ENCODE measurements around the gene THBS1.

The THBS1 gene

DNA sequence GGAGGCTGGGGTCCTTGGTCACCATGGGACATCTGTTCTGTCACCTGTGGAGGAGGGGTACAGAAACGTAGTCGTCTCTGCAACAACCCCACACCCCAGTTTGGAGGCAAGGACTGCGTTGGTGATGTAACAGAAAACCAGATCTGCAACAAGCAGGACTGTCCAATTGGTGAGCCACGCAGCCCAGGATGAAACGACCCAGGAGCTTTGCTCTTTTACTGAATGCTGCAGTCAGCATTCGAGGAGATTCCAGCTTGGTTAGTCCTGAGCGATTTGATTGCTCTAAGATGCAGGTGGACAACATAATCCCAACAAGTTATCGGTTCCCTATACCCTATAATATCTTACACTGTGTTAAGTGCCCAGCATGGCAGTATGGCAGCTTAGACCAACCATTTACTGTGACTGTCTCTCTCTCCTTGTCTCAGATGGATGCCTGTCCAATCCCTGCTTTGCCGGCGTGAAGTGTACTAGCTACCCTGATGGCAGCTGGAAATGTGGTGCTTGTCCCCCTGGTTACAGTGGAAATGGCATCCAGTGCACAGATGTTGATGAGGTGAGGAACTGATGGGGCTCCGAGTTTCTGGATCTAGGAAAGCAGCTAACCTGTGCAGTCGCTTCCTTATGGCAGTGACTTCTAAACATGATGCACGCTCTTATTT, 7.8 kb downstream of the THBS1 start:
- DNase-seq (ENCODE audit: low read depth, low spot score) = peak; percentile 47

DNA sequence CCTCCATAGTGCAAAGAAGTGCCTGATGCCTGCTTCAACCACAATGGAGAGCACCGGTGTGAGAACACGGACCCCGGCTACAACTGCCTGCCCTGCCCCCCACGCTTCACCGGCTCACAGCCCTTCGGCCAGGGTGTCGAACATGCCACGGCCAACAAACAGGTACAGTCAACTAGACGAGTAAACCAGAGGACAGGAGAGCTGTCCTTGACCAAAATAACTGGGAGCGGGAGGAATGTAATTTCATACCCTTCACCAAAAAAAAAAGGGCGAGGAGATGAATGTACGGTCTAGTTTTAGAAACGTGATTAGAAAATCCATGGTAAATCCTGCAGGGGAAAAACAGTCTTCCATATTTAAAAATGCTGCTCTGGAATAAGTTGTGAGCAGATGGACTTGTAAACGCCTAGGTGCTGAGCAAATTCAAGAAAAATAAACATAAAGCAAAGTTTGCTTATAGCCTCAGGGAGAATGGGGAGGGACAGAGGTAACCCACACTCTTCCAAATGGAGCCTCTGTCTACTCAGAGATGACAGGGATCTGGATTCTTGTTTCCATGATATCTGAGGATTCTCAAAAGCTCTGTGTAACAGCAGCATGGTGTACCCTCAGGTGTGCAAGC, 8.4 kb downstream of the THBS1 start:
- no peak for DNase-seq (ENCODE audit: low read depth, low spot score)

DNA sequence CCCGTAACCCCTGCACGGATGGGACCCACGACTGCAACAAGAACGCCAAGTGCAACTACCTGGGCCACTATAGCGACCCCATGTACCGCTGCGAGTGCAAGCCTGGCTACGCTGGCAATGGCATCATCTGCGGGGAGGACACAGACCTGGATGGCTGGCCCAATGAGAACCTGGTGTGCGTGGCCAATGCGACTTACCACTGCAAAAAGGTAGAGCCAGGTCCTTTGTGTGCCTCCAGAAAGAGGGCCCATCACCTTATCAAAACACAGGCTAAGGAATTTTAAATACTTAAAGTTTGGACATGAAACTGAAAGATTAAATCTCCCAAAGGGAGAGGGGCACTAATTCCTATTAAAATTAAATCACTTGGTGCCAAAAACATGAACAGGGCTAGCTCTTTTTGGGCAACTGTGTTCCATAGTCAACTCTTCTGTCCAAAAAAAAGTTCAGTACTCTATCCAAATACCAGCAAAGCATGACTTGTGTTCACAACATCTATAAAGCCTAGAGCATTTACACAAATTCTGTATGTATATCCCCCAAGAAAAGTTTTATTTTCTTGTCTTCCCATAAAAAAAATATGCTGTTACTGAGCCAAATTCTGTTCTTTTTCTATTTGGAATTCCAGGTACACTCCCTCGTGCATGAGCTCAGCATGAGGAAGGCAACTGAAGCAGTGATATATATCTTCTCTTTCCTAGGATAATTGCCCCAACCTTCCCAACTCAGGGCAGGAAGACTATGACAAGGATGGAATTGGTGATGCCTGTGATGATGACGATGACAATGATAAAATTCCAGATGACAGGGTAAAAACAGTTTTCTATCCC, 9.2 kb downstream of the THBS1 start:
- peak; percentile 37 for DNase-seq (ENCODE audit: low read depth, low spot score)

DNA sequence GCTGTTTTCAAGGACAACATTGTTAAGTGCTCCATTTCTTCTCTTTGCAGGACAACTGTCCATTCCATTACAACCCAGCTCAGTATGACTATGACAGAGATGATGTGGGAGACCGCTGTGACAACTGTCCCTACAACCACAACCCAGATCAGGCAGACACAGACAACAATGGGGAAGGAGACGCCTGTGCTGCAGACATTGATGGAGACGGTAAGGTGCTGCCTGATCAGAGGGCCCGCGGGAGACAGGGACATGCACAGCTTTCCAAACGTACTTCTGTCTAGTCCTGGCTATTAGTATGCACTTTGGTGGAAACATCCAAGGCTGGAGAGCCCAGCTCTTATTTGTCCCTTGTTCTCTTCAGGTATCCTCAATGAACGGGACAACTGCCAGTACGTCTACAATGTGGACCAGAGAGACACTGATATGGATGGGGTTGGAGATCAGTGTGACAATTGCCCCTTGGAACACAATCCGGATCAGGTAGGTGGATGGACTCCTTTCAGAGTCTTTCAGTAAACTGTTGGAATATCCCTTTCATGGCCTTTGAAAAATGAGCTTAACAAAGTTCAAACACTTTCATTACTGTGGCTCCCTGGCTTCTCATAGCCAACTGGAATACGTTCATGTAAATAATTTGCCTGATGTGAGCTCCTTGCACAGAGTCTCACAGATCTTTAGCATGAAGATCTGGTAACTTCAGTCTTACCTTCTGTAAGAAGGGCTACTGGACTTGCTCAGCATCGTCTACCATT, 10.4 kb downstream of the THBS1 start:
- DNase-seq (ENCODE audit: low read depth, low spot score) = peak; percentile 32

DNA sequence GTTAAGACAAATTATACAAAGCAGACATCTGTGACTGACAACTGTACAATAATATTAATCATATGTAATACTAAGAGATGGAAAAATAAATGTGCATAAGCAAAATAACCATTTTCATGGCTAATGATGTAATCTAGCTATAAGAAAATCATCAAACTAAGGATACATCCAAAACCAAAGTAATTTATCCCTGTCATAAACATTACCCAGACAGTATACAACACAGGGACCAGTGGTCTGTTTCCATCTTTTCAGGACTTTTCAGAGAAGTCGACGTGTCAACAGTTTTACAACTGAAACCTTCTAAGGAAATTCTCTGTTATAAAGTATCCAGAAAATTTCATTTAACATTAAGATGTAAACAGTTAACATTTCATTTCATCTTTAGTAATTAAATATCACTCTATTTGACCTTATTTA, 11.0 kb downstream of the THBS1 start:
- DNase-seq (ENCODE audit: low read depth, low spot score) = peak; percentile 23

DNA sequence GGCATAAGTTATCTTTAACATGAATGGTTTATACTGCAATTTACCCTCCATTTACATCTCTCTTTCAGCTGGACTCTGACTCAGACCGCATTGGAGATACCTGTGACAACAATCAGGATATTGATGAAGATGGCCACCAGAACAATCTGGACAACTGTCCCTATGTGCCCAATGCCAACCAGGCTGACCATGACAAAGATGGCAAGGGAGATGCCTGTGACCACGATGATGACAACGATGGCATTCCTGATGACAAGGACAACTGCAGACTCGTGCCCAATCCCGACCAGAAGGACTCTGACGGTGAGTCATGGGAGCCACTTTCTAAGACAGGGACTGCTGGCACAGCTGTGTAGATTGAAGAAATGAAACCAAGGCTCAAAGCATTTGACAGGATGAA, 11.6 kb downstream of the THBS1 start:
- peak; percentile 50 for DNase-seq (ENCODE audit: low read depth, low spot score)

DNA sequence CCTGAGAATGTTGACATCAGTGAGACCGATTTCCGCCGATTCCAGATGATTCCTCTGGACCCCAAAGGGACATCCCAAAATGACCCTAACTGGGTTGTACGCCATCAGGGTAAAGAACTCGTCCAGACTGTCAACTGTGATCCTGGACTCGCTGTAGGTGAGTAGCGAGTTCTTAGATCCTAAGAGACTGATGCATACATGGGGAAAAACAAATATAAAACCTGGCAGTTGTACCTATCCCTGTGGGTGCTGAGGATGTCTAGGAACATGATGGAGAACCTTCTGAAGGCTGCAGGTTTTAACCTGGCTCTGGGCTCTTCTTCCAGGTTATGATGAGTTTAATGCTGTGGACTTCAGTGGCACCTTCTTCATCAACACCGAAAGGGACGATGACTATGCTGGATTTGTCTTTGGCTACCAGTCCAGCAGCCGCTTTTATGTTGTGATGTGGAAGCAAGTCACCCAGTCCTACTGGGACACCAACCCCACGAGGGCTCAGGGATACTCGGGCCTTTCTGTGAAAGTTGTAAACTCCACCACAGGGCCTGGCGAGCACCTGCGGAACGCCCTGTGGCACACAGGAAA, 12.3 kb downstream of the THBS1 start:
- DNase-seq (ENCODE audit: low read depth, low spot score) = peak; percentile 38

DNA sequence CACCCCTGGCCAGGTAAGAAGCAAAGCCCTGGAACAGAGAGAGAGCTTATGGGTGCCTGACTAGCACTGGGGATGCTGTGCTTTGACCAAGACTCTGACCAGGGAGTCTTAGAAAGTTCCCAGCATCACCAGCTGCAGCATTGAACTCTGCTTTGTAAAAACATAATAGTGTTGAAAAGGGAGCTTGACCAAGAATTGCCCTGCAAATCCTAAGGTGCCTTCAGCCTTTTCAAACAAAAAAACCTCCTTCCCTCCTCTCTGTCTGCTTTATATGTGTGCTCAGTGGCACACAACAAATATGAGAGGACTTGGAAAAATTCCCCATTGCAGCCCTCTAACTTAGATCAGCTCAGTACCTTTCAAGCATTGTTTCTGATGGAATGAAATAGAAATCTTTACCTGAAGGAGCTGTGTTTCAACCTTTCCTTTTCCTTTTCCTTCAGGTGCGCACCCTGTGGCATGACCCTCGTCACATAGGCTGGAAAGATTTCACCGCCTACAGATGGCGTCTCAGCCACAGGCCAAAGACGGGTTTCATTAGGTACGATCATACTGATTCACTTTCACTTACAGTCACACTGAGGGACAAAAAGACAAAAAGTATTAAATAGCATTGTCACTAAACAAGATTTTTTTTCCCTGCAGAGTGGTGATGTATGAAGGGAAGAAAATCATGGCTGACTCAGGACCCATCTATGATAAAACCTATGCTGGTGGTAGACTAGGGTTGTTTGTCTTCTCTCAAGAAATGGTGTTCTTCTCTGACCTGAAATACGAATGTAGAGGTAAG, 13.0 kb downstream of the THBS1 start:
- peak; percentile 22 for DNase-seq (ENCODE audit: low read depth, low spot score)

DNA sequence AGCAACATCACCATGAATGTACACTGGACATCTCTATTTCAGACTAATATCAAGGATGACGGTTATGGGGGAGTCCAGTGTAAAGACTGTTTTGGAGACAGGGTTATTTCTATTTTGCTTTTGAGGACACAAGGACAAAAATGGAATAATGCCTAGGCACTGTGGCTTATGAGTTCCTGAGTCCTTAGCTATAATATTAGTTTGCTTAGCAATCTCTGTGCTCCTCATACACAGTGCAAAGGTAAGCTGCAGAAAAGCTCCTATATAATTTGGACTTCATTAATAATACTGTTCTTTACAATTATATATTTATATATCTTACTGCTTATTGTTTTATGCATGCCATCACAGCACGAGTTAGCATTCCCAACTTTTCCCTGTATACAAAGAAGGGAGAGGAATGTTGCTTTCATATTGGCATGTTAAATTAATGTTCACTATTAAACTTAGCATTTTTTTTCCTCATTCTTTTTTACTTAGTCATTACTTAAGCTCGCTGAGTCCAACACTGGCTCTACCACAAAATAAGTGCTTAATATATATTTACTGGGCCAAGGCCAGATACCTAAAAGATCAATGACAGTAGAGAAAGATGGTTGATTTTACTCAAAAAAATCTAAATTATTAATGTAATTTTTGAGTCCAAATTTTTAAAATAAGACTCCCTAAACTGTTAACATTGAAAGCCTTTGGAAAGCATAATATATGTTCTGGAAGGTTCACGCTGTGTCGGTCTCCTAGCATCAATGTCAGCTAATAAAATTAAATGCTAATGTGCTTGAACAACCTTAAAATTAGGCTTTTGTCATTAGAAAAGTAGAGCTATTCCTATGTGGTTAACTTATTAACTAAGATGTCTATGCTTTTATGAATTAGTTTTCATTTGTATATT, 13.8 kb downstream of the THBS1 start:
- DNase-seq (ENCODE audit: low read depth, low spot score) = peak; percentile 26

DNA sequence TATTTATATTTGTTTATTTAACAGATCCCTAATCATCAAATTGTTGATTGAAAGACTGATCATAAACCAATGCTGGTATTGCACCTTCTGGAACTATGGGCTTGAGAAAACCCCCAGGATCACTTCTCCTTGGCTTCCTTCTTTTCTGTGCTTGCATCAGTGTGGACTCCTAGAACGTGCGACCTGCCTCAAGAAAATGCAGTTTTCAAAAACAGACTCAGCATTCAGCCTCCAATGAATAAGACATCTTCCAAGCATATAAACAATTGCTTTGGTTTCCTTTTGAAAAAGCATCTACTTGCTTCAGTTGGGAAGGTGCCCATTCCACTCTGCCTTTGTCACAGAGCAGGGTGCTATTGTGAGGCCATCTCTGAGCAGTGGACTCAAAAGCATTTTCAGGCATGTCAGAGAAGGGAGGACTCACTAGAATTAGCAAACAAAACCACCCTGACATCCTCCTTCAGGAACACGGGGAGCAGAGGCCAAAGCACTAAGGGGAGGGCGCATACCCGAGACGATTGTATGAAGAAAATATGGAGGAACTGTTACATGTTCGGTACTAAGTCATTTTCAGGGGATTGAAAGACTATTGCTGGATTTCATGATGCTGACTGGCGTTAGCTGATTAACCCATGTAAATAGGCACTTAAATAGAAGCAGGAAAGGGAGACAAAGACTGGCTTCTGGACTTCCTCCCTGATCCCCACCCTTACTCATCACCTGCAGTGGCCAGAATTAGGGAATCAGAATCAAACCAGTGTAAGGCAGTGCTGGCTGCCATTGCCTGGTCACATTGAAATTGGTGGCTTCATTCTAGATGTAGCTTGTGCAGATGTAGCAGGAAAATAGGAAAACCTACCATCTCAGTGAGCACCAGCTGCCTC, 14.7 kb downstream of the THBS1 start:
- DNase-seq (ENCODE audit: low read depth, low spot score) = peak; percentile 36

DNA sequence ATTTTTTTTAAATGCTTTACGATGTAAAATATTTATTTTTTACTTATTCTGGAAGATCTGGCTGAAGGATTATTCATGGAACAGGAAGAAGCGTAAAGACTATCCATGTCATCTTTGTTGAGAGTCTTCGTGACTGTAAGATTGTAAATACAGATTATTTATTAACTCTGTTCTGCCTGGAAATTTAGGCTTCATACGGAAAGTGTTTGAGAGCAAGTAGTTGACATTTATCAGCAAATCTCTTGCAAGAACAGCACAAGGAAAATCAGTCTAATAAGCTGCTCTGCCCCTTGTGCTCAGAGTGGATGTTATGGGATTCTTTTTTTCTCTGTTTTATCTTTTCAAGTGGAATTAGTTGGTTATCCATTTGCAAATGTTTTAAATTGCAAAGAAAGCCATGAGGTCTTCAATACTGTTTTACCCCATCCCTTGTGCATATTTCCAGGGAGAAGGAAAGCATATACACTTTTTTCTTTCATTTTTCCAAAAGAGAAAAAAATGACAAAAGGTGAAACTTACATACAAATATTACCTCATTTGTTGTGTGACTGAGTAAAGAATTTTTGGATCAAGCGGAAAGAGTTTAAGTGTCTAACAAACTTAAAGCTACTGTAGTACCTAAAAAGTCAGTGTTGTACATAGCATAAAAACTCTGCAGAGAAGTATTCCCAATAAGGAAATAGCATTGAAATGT, 15.6 kb downstream of the THBS1 start:
- DNase-seq (ENCODE audit: low read depth, low spot score) = peak; percentile 25

DNA sequence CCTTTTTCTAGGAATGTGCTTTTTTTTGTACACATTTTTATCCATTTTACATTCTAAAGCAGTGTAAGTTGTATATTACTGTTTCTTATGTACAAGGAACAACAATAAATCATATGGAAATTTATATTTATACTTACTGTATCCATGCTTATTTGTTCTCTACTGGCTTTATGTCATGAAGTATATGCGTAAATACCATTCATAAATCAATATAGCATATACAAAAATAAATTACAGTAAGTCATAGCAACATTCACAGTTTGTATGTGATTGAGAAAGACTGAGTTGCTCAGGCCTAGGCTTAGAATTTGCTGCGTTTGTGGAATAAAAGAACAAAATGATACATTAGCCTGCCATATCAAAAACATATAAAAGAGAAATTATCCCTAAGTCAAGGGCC, 16.5 kb downstream of the THBS1 start:
- DNase-seq (ENCODE audit: low read depth, low spot score) = no peak

DNA sequence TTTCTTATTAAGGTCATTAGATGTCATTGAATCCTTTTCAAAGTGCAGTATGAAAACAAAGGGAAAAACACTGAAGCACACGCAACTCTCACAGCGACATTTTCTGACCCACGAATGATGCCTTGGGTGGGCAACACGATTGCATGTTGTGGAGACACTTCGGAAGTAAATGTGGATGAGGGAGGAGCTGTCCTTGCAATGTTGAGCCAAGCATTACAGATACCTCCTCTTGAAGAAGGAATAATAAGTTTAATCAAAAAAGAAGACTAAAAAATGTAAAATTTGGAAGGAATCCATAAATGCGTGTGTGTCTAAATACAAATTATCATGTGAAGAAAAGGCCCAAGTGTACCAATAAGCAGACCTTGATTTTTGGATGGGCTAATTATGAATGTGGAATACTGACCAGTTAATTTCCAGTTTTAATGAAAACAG, 16.9 kb downstream of the THBS1 start:
- no peak for DNase-seq (ENCODE audit: low read depth, low spot score)

DNA sequence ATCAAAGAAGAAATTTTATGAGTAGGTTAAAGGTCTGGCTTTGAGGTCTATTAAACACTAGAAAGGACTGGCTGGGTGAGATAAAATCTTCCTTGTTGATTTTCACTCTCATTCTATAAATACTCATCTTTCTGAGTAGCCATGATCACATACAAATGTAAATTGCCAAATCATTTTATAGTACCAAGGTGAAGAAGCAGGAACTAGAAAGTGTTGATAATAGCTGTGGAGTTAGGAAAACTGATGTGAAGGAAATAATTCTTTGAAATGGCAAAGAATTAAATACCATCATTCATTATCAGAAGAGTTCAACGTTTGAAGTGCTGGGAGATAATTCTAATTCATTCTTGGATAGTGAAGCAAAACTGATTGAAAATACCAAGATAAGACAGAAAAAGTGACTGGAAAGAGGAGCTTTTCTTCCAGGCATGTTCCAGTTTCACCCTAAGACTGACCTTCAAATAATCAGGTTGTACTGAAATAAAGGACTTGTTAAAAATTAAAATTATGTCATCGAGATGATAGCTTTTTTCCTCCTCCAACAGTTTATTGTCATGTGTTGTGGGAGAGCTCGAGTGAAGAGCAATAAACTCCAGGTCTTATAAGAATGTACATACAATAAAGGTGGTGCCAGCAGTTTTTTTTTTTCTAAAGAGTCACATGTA, 17.4 kb downstream of the THBS1 start:
- DNase-seq (ENCODE audit: low read depth, low spot score) = peak; percentile 69

DNA sequence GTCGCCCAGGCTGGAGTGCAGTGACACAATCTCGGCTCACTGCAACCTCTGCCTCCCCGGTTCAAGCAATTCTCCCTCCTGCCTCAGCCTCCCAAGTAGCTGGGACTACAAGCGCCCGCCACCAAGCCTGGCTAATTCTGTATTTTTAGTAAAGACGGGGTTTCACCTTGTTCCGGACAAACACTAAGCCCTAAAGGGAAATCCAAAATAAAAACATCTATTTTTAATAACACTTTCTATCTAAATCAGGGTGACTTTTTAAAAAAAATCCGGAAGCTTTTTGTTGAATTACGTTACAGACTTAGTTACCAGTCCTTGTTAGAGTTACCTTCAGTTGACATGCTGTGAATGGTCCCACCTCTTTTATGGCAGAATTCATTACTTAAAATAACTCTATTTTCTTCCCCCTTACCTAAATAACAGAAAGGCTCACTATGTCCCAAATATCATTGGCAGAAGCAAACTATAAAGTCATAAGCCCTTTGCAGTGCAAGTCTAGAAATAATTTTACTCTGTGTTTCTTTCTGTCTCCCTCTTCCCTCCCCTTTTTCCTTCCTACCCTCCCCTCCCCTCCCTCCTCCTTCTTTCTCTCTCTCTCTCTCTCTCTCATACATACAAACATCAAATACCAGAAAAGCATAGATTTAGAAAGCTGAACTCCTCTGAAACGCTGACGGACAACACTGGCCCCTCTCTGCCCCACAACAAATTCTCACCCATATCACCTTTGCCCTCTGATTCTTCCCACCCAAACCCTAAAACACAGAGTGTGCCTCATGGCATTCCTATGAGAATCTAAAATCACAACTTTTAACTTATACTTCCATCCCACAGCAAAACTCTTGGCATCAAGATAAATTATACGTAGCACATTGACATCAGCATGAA, 18.3 kb downstream of the THBS1 start:
- peak; percentile 57 for DNase-seq (ENCODE audit: low read depth, low spot score)

DNA sequence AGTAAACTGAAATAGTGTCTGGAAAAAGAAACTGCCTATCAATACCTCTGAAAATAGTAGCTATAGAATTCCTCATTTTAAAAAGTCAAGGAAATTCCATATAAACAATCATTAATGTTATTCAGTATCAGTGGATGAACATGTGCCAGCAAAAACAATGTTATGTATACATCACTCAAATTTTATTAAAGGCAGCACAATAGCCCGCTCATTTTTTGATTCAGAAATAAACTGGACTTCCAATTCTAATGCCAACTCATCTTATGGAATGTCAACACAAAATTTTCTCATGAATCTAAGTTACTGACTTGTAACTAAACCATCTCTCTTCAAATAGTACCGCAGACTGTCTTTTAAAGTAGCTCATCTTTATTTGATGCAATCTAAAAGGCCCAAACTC, 19.0 kb downstream of the THBS1 start:
- peak; percentile 25 for DNase-seq (ENCODE audit: low read depth, low spot score)

DNA sequence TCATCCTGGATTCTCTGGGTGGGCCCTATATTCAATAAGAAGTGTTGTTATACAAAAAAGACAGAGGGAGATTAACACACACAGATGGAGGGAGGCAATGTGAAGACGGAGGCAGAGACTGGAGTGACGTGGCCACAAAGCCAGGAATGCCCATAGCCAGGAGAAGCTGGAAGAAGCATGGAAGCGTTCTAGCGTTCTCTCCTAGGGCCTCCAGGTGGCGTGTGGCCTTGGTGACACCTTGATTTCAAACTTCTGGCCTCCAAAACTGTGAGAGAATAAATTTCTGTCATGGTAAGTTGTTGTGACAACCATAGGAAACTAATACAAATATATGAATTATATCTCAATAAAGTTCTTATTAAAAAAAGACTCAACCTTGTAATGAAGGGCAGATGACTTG, 21.3 kb downstream of the THBS1 start:
- no peak for DNase-seq (ENCODE audit: low read depth, low spot score)

All from astrocyte of the hippocampus (primary cell).